Smooth muscle cell (in vitro differentiated cells): ENCODE measurements around the gene CDT1. TPM values are rescaled to one million over a fixed set of nuclear protein-coding genes. Genes with fewer than 3 reads are reported as not detected.

Experiments
- DNase-seq: peaks from one replicate; lab custom pipeline; 2025; ENCODE audit not compliant: unreplicated experiment; lab: John Stamatoyannopoulos, UW
- H2AFZ ChIP-seq: fragments of 200-600 bp; sonication (generic); 2 replicates; pipeline ENCODE4 v1.6.0; 2016; ENCODE audit warnings: antibody characterized with exemption, low read depth, mild to moderate bottlenecking
- H3F3A ChIP-seq: fragments of 200-600 bp; sonication (generic); 2 replicates; pipeline ENCODE4 v1.6.0; 2017; ENCODE audit warnings: antibody characterized with exemption, low read depth
- H3K27ac ChIP-seq: fragments of 200-600 bp; sonication (generic); 2 replicates; pipeline ENCODE4 v1.5.1; 2016; ENCODE audit warnings: low read depth, mild to moderate bottlenecking
- H3K27me3 ChIP-seq: fragments of 200-600 bp; sonication (generic); 2 replicates; pipeline ENCODE4 v1.6.1; 2016; ENCODE audit warnings: low read depth, mild to moderate bottlenecking
- H3K36me3 ChIP-seq: fragments of 200-600 bp; sonication (generic); 2 replicates; pipeline ENCODE4 v1.5.1; 2016; ENCODE audit warnings: low read depth
- H3K4me1 ChIP-seq: fragments of 200-600 bp; sonication (generic); 2 replicates; pipeline ENCODE4 v1.5.1; 2016; ENCODE audit warnings: low read depth
- H3K4me2 ChIP-seq: fragments of 200-600 bp; sonication (generic); 2 replicates; pipeline ENCODE4 v1.6.0; 2016; ENCODE audit warnings: mild to moderate bottlenecking
- H3K4me3 ChIP-seq: fragments of 200-600 bp; sonication (generic); 2 replicates; pipeline ENCODE4 v1.5.1; 2016; ENCODE audit warnings: mild to moderate bottlenecking
- H3K79me2 ChIP-seq: fragments of 200-600 bp; sonication (generic); 2 replicates; pipeline ENCODE4 v1.6.0; 2016; ENCODE audit warnings: low read depth, mild to moderate bottlenecking
- H3K9ac ChIP-seq: fragments of 200-600 bp; sonication (generic); 2 replicates; pipeline ENCODE4 v1.6.0; 2016; ENCODE audit warnings: low read depth
- H3K9me3 ChIP-seq: fragments of 200-600 bp; sonication (generic); replicated peaks from 2 replicates; pipeline ENCODE4 v1.5.1; 2016; ENCODE audit warnings: low read depth
- H4K20me1 ChIP-seq: fragments of 200-600 bp; sonication (generic); 2 replicates; pipeline ENCODE4 v1.6.0; 2016; ENCODE audit warnings: low read depth
- WGBS: methylation state at CpG from one replicate; pipeline ENCODE4 v1.1.7; 2016; ENCODE audit warnings: low lambda C conversion rate; 5-methylcytosine and 5-hydroxymethylcytosine counted together
- polyA plus RNA-seq: library from polyadenylated mRNA; unstranded; fragments of >200 nt; fragmentation: Nextera tagmentation; extraction: Ambion mirVana; gene quantifications from 2 replicates; pipeline ENCODE4 v1.2.1, GENCODE V29; 2016
- total RNA-seq: library from RNA; depleted of rRNA; stranded (reverse); fragments of >200 nt; gene quantifications from 2 replicates; pipeline ENCODE4 v1.2.3, GENCODE V29; 2014
- TF ChIP-seq, protein P1 (sequence below): fragments of 200-600 bp; sonication (generic); IDR thresholded peaks from 2 replicates; pipeline ENCODE4 v1.5.1; 2017; ENCODE audit warnings: borderline replicate concordance, mild to moderate bottlenecking, antibody characterized with exemption; ENCODE audit not compliant: insufficient read depth, poor library complexity, severe bottlenecking

CDT1 gene
- total and polyA plus RNA-seq, 2 experiments from 2014 or later, result 5.3 to 13.3 TPM

DNA sequence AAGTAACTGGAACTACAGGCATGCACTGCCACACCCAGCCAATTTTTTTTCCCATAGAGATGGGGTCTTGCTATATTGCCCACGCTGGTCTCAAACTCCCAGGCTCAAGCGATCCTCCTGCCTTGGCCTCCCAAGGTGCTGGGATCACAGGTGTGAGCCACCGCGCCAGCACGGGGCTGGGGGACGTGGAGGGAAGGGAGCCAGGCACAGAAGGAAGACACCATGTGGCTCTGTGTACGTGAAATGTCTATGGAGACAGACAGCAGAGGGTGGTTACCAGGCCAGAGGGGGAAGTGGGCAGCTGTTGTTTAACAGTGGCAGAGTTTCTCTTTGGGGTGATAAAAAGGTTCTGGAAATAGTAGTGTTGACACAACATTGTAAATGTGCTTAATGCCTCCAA lies 14.0 kb upstream of the CDT1 start:
- H3K36me3 ChIP-seq, result no peaks in the 10 kb centered on the region
- no peak overlapping the region for H3K27ac ChIP-seq
- no peak for DNase-seq
- 86% methylated on average over 7 of the region's 7 CpGs for WGBS
- TF ChIP-seq, protein P1, sequence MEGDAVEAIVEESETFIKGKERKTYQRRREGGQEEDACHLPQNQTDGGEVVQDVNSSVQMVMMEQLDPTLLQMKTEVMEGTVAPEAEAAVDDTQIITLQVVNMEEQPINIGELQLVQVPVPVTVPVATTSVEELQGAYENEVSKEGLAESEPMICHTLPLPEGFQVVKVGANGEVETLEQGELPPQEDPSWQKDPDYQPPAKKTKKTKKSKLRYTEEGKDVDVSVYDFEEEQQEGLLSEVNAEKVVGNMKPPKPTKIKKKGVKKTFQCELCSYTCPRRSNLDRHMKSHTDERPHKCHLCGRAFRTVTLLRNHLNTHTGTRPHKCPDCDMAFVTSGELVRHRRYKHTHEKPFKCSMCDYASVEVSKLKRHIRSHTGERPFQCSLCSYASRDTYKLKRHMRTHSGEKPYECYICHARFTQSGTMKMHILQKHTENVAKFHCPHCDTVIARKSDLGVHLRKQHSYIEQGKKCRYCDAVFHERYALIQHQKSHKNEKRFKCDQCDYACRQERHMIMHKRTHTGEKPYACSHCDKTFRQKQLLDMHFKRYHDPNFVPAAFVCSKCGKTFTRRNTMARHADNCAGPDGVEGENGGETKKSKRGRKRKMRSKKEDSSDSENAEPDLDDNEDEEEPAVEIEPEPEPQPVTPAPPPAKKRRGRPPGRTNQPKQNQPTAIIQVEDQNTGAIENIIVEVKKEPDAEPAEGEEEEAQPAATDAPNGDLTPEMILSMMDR, result no peak
- no peaks in the 10 kb centered on the region for H4K20me1 ChIP-seq
- H3K4me2 ChIP-seq, result no peak overlapping the region
- H3F3A ChIP-seq, result no peaks in the 10 kb centered on the region
- no peak overlapping the region for H2AFZ ChIP-seq
- H3K4me1 ChIP-seq, result peaks cover 8% of the 10 kb centered on the region
- H3K79me2 ChIP-seq, result peaks cover 2% of the 10 kb centered on the region
- H3K4me3 ChIP-seq, result no peak overlapping the region
- H3K9me3 ChIP-seq, result no peaks in the 10 kb centered on the region
- H3K27me3 ChIP-seq, result no peaks in the 10 kb centered on the region
- H3K9ac ChIP-seq, result no peak overlapping the region

DNA sequence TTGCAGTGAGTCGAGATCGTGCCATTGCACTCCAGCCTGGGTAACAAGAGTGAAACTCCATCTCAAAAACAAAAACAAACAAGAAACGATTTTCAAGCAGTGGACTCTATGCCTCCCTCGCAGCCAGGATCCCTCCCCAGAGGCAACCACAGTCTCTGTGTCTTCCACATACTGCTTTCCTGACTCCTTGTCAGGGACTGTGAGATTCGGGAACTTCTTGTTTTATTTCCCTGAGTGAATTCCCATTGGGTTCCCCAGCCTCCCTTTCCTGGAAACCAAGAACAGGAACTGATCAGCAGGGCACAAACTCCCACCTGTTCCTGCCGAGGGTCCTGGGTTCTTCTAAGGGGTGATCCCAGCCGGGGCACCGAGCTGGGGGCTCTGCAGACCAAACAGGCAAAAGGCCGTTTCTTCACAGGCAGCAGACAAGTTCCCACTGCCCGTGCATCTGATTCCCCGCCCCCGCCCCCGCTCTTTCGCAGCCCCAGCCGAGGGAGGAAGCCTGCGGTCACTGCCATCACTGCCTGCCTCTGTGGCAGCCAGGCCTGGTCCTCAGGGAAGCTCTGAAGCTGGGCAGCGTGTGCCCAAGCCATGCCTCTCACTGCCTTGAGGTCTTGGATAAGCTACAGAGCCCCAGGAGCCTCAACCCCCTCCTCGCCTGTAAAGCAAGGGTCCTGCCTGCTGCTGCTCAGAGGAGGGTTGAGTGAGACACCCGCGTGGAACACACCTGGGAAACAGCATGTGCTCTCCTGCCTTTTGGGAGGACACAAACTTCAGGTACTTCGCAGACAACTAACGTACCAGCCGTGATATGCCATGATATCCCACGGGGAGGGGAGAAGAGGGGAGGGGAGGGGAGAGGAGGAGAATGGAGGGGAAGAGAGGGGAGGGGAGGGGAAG lies 13.0 kb upstream of the CDT1 start:
- DNase-seq, result peak; percentile 13
- Histone ChIP-seq H3K36me3 (no peaks in the 10 kb centered on the region), H4K20me1 (no peaks in the 10 kb centered on the region), H3K79me2 (no peaks in the 10 kb centered on the region), H3K27me3 (no peaks in the 10 kb centered on the region), H2AFZ (peak overlapping the region; percentile 46), H3K4me1 (peaks cover 8% of the 10 kb centered on the region), H3K27ac (no peak overlapping the region), H3F3A (no peaks in the 10 kb centered on the region), H3K4me3 (no peak overlapping the region), H3K9me3 (no peaks in the 10 kb centered on the region), H3K9ac (no peak overlapping the region), H3K4me2 (peak overlapping the region; percentile 64)
- WGBS, result 48% methylated on average over 20 of the region's 24 CpGs
- TF ChIP-seq, protein P1, result no peak

DNA sequence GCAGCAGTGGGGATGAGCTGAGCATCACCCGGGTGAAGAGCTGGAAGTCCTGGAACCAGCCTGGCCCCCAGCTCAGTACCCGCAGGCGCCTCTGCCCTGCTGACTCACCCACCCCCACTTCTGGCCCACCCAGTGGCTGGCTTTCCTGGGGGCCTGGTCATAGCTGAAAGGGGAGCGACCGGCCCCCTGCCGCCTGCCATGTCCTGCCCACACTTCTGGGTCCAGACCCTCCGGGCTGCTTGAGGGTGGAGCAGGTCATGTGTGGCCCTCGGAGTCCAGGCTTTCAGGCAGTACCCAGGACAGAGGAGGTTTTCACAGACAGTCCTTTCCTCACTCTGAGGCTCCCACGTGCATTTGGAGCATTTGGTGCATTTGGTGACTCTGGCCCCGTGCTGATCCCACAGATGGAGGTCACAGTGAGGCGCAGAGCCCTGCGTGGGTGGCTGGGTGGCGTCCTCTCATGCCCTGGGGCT lies 11.5 kb upstream of the CDT1 start:
- Histone ChIP-seq H2AFZ (no peak overlapping the region), H3K27me3 (no peaks in the 10 kb centered on the region), H3K9ac (no peak overlapping the region), H3K27ac (no peak overlapping the region), H3K36me3 (no peaks in the 10 kb centered on the region), H3K79me2 (no peaks in the 10 kb centered on the region), H3K4me1 (peaks cover 8% of the 10 kb centered on the region), H3K4me2 (peak overlapping the region; percentile 10), H3F3A (no peaks in the 10 kb centered on the region), H3K4me3 (no peak overlapping the region), H3K9me3 (no peaks in the 10 kb centered on the region), H4K20me1 (no peaks in the 10 kb centered on the region)
- no peak for DNase-seq
- 46% methylated on average over 13 of the region's 13 CpGs for WGBS
- TF ChIP-seq, protein P1, result no peak
